ENCODE results near the gene PGAM5. TPM values are rescaled to one million over a fixed set of nuclear protein-coding genes. Genes with fewer than 3 reads are reported as not detected.
"Not testable (repeated sequence)": the region's sequence is repeated elsewhere in the genome, so short reads cannot be mapped to it uniquely, and the experiment has no call there.

Gene PGAM5
- total and polyA plus RNA-seq, 11 donors: 20.7 to 46.5 (median 27.6) TPM

- ATAC-seq: no peak
- intact Hi-C loops (cut with DNase I): no loop called here
- WGBS, 4 donors: 94 to 97% (median 95%) methylated on average over 9 of the region's 9 CpGs
- Histone ChIP-seq H3K4me1 (peaks cover 0 to 21% (median 9%) of the 10 kb centered on the region in 12 donors), H3K9me3 (no peaks in the 10 kb centered on the region), H3K4me3 (no peak overlapping the region), H3K27me3 (no peaks in the 10 kb centered on the region), H3K36me3 (no peaks in the 10 kb centered on the region), H3K27ac (no peak overlapping the region)
- DNase-seq: no peak
- TF ChIP-seq POLR2A (IDR thresholded peaks at IDR 0.05): no peak
- no peak for TF ChIP-seq CTCF (IDR thresholded peaks at IDR 0.05)
Observed at GRCh38 chr12:132690112-132690511, 20.5 kb upstream of the PGAM5 start.

- H3K27ac ChIP-seq; intact Hi-C loops (cut with DNase I); ATAC-seq; H3K4me3 ChIP-seq; H3K27me3 ChIP-seq; H3K9me3 ChIP-seq; DNase-seq: not testable (repeated sequence)
- Histone ChIP-seq H3K36me3 (peaks cover 0 to 13% (median 11%) of the 10 kb centered on the region in 9 donors), H3K4me1 (peaks cover 0 to 14% (median 4%) of the 10 kb centered on the region in 12 donors)
- WGBS, 4 donors: 91 to 100% (median 100%) methylated on average over 2 to 3 of the region's 3 CpGs
Observed at GRCh38 chr12:132692030-132692429, 18.6 kb upstream of the PGAM5 start.

GRCh38 chr12:132694888-132695287, 15.8 kb upstream of the PGAM5 start:
- 96 to 98% (median 97%) methylated on average over 3 of the region's 3 CpGs for WGBS, 4 donors
- H3K27ac ChIP-seq: peak overlapping the region in 9 of 12 donors; percentile 31 to 82 (median 63)
- DNase-seq; intact Hi-C loops (cut with DNase I); ATAC-seq; H3K4me3 ChIP-seq; H3K9me3 ChIP-seq; H3K27me3 ChIP-seq: not testable (repeated sequence)
- H3K36me3 ChIP-seq: peaks cover 0 to 33% (median 24%) of the 10 kb centered on the region in 9 donors
- H3K4me1 ChIP-seq: peaks cover 0 to 13% (median 4%) of the 10 kb centered on the region in 12 donors

- no peaks in the 10 kb centered on the region for H3K27me3 ChIP-seq
- intact Hi-C loops (cut with DNase I): no loop called here
- H3K9me3 ChIP-seq: no peaks in the 10 kb centered on the region
- peaks cover 0 to 13% (median 4%) of the 10 kb centered on the region in 12 donors for H3K4me1 ChIP-seq
- 47 to 72% (median 62%) methylated on average over 12 of the region's 12 CpGs for WGBS, 4 donors
- DNase-seq (peak; percentile 41 to 83 (median 74)), ATAC-seq (peak; percentile 96 to 99 (median 98))
- peak overlapping the region in 9 of 12 donors; percentile 31 to 82 (median 63) for H3K27ac ChIP-seq
- no peak overlapping the region for H3K4me3 ChIP-seq
- TF ChIP-seq POLR2A (IDR thresholded peaks at IDR 0.05) (no peak), CTCF (IDR thresholded peaks at IDR 0.05) (no peak)
- H3K36me3 ChIP-seq: peaks cover 0 to 37% (median 24%) of the 10 kb centered on the region in 9 donors
Observed at GRCh38 chr12:132695431-132695830, 15.2 kb upstream of the PGAM5 start.

DNA sequence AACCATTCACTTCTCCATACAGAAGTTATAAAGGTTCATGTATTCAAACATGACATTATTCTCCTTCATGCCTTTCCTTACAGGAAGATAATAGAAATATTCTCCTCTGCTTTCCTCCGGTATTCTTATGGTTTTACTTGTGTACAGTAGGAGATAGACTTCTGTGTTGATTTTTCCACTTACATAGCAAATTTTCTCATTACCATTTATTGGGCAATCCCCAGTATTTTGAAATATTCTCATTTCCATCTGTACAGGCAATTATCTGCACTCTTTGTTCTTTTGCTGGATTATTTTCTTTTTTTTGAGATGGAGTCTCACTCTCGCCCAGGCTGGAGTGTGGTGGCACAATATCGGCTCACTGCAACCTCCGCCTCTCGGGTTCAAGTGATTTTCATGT, 12.3 kb upstream of the PGAM5 start:
- 76 to 95% (median 82%) methylated on average over 5 of the region's 5 CpGs for WGBS, 4 donors
- Histone ChIP-seq H3K36me3 (peaks cover 0 to 61% (median 30%) of the 10 kb centered on the region in 9 donors), H3K27ac (no peak overlapping the region), H3K4me1 (peaks cover 0 to 13% (median 4%) of the 10 kb centered on the region in 12 donors), H3K4me3 (no peak overlapping the region), H3K27me3 (no peaks in the 10 kb centered on the region), H3K9me3 (no peaks in the 10 kb centered on the region)
- ATAC-seq (no peak), DNase-seq (no peak)
- intact Hi-C loops (cut with DNase I): no loop called here
- TF ChIP-seq POLR2A (IDR thresholded peaks at IDR 0.05) (no peak), CTCF (IDR thresholded peaks at IDR 0.05) (no peak)

Data from heart left ventricle (tissue), 16 donors.